Germinal center (tissue), 1 donor: ENCODE data around the gene RFK.

ENCODE experiments used
- DNase-seq: peaks from one replicate; pipeline ENCODE4 v3.0.0; 2012; ENCODE audit warnings: mixed read lengths, low spot score

Gene RFK

GRCh38 chr9:76405868-76406267, 11.6 kb upstream of the RFK start:
- no peak for DNase-seq

- DNase-seq: no peak
These were observed 11.1 kb upstream of the RFK start for GRCh38 chr9:76405340-76405739.

- DNase-seq: no peak
These were observed 10.2 kb upstream of the RFK start for GRCh38 chr9:76404401-76404800.

GRCh38 chr9:76403352-76403751, 9.1 kb upstream of the RFK start:
- peak; percentile 49 for DNase-seq

GRCh38 chr9:76401580-76402354, 7.5 kb upstream of the RFK start:
- no peak for DNase-seq

- DNase-seq: no peak
These were observed 7.0 kb upstream of the RFK start for GRCh38 chr9:76401176-76401575.

GRCh38 chr9:76400534-76401096, 6.4 kb upstream of the RFK start:
- no peak for DNase-seq

- DNase-seq: no peak
These were observed 5.6 kb upstream of the RFK start for GRCh38 chr9:76399856-76400255.

- DNase-seq: no peak
These were observed 2.4 kb upstream of the RFK start for GRCh38 chr9:76396597-76396996.

GRCh38 chr9:76396144-76396543, 1.9 kb upstream of the RFK start:
- no peak for DNase-seq

- DNase-seq: no peak
These were observed 1.2 kb upstream of the RFK start for GRCh38 chr9:76395381-76395780.

GRCh38 chr9:76394960-76395252, 680 bp upstream of the RFK start:
- DNase-seq: peak; percentile 66

GRCh38 chr9:76390656-76391055, 3.6 kb downstream of the RFK start:
- no peak for DNase-seq

- DNase-seq: no peak
These were observed 14.7 kb downstream of the RFK start for GRCh38 chr9:76379494-76379893.

GRCh38 chr9:76378367-76379073, 15.7 kb downstream of the RFK start:
- no peak for DNase-seq

- no peak for DNase-seq
These were observed 16.4 kb downstream of the RFK start for GRCh38 chr9:76377791-76378190.

- no peak for DNase-seq
These were observed 19.3 kb downstream of the RFK start for GRCh38 chr9:76374783-76375559.

GRCh38 chr9:76373784-76374474, 20.3 kb downstream of the RFK start:
- no peak for DNase-seq

- DNase-seq: no peak
These were observed 20.9 kb downstream of the RFK start for GRCh38 chr9:76373173-76373783.

GRCh38 chr9:76372336-76372735, 21.9 kb downstream of the RFK start:
- no peak for DNase-seq

- no peak for DNase-seq
These were observed 22.3 kb downstream of the RFK start for GRCh38 chr9:76371901-76372300.
